IgD-negative memory B cell (primary cell): ENCODE measurements around the gene ZNF93. TPM values are rescaled to one million over a fixed set of nuclear protein-coding genes. Genes with fewer than 3 reads are reported as not detected.
A peak's percentile ranks its signal among the peaks of the same experiment; 100 is the strongest.
"Not testable (repeated sequence)": the region's sequence is repeated elsewhere in the genome, so short reads cannot be mapped to it uniquely, and the experiment has no call there.

ENCODE experiments used
- H3K27ac Mint-ChIP-seq, 3 donors: one replicate each; pipeline ENCODE4 v1.8.0; 2020 to 2022; ENCODE audit warnings: mild to moderate bottlenecking in 3 of 3, mixed read lengths in 3 of 3, moderate library complexity in 1 of 3
- H3K27me3 Mint-ChIP-seq: one replicate; pipeline ENCODE4 v1.8.0; 2021; ENCODE audit warnings: mixed read lengths
- H3K36me3 Mint-ChIP-seq: one replicate; pipeline ENCODE4 v1.8.0; 2020; ENCODE audit warnings: mild to moderate bottlenecking, mixed read lengths
- H3K4me1 Mint-ChIP-seq, 3 donors: one replicate each; pipeline ENCODE4 v1.8.0; 2020 to 2022; ENCODE audit warnings: mixed read lengths in 3 of 3, mild to moderate bottlenecking in 1 of 3
- H3K4me3 Mint-ChIP-seq, 4 donors: one replicate each; pipeline ENCODE4 v1.8.0; 2020 to 2022; ENCODE audit warnings: mild to moderate bottlenecking in 4 of 4, mixed read lengths in 4 of 4, moderate library complexity in 3 of 4
- H3K9me3 Mint-ChIP-seq, 3 donors: one replicate each; pipeline ENCODE4 v1.8.0; 2020 to 2021; ENCODE audit warnings: mixed read lengths in 3 of 3, mild to moderate bottlenecking in 1 of 3
- polyA plus RNA-seq: library from polyadenylated mRNA; unstranded; fragments of 300-500 nt; fragmentation: Illumina TruSeq; gene quantifications from one replicate; pipeline ENCODE4 v1.2.3, GENCODE V29; 2021

The ZNF93 gene
- polyA plus RNA-seq, 1 donor from 2014 or later, result 11.2 TPM

DNA sequence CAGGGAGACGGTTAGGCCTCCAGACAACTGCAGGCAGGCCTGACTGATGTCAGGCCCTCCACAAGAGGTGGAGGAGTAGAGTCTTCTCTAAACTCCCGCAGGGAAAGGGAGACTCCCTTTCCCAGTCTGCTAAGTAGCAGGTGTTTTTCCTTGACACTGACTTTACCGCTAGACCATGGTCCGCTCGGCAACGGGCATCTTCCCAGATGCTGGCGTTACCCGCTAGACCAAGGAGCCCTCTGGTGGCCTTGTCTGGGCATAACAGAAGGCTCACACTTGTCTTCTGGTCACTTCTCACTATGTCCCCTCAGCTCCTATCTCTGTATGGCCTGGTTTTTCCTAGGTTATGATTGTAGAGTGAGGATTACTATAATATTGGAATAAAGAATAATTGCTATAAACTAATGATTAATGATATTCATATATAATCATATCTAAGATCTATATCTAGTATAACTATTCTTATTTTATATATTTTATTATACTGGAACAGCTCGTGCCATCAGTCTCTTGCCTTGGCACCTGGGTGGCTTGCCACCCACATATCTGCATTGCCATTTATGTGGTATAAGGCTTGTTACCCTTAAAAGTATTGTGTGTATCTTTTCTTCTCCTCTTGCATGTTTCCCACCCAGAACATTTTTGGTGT, 58.5 kb downstream of the ZNF93 start:
- H3K9me3 Mint-ChIP-seq, result not testable (repeated sequence)

DNA sequence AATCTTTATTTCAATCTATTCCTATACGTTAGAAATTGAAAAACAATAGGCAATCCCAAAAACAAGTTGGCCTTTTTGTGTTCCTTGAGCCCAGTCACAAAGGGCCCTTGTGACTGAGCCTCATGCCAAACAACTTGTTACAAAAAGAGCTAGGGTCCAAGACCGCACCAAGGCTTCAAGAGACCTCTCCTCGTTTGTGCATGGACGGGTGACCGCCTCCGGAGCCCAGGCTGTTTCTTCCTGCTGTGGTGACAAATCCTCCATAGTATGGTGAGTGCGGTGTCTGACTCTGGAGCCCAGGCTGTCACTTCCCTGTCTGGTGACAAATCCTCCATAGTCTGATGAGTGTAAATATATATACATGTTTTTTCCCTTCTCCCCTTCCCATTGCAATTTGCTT, 63.7 kb downstream of the ZNF93 start:
- Mint-ChIP-seq H3K36me3 (no peaks in the 10 kb centered on the region), H3K27me3 (no peaks in the 10 kb centered on the region), H3K4me1 (no peaks in the 10 kb centered on the region), H3K9me3 (peaks cover 16 to 33% (median 22%) of the 10 kb centered on the region in 3 donors), H3K27ac (no peak overlapping the region), H3K4me3 (no peak overlapping the region)

More for the DNA sequence above, 58.5 kb downstream of the ZNF93 start:
- not testable (repeated sequence) for H3K4me1 Mint-ChIP-seq, H3K27ac Mint-ChIP-seq, H3K36me3 Mint-ChIP-seq, H3K27me3 Mint-ChIP-seq
- peak overlapping the region in 2 of 4 donors; percentile 65 to 82 for H3K4me3 Mint-ChIP-seq

- not testable (repeated sequence) for H3K27ac Mint-ChIP-seq, H3K27me3 Mint-ChIP-seq, H3K4me3 Mint-ChIP-seq, H3K4me1 Mint-ChIP-seq, H3K36me3 Mint-ChIP-seq
- H3K9me3 Mint-ChIP-seq, result peaks cover 16 to 36% (median 26%) of the 10 kb centered on the region in 3 donors
Measured at GRCh38 chr19:19966126-19966525, 65.4 kb downstream of the ZNF93 start.

- H3K27me3 Mint-ChIP-seq, result no peaks in the 10 kb centered on the region
- H3K9me3 Mint-ChIP-seq, result peaks cover 17 to 37% (median 26%) of the 10 kb centered on the region in 3 donors
- no peaks in the 10 kb centered on the region for H3K4me1 Mint-ChIP-seq
- H3K36me3 Mint-ChIP-seq, result peaks cover 1% of the 10 kb centered on the region
- no peak overlapping the region for H3K27ac Mint-ChIP-seq
- no peak overlapping the region for H3K4me3 Mint-ChIP-seq
Measured at GRCh38 chr19:19966862-19967261, 66.1 kb downstream of the ZNF93 start.

Other genes with a start within 250 kb of the ZNF93 start
- 59.0 TPM for gene ATP13A1, start 237.3 kb upstream of the ZNF93 start, polyA plus RNA-seq
- gene ZNF101, start 232.1 kb upstream of the ZNF93 start, polyA plus RNA-seq, result 32.2 TPM
- 7.2 TPM for gene ZNF14, start 167.8 kb upstream of the ZNF93 start, polyA plus RNA-seq
- gene ZNF506, start 79.2 kb upstream of the ZNF93 start, polyA plus RNA-seq, result 24.5 TPM
- gene ZNF253, start 35.1 kb upstream of the ZNF93 start, polyA plus RNA-seq, result 11.2 TPM
- gene ZNF682, start 138.6 kb downstream of the ZNF93 start, polyA plus RNA-seq, result 3.7 TPM
- 3.9 TPM for gene ZNF90, start 177.1 kb downstream of the ZNF93 start, polyA plus RNA-seq